IMR-90 (cell line): ENCODE measurements around the gene ARFGEF3. TPM values are rescaled to one million over a fixed set of nuclear protein-coding genes. Genes with fewer than 3 reads are reported as not detected.

Experiments
- ATAC-seq: fragments of 200-7000 bp; cut with Tn5 transposase; 2 replicates; pipeline ENCODE4 v1.9.1; 2020; ENCODE audit warnings: low read depth, mild to moderate bottlenecking, moderate library complexity
- BruUV-seq: library from RNA; stranded (reverse); fragments of 400-500 nt; replicated peaks from 2 replicates; lab custom pipeline; 2021; lab: Mats Ljungman, UMichigan
- CTCF ChIA-PET: fragments of 300-600 bp; formaldehyde crosslinking; extraction: SDS; loops from one replicate; lab custom pipeline; 2021; ENCODE audit warnings: antibody characterized with exemption; lab: Yijun Ruan, JAX
- POLR2A ChIA-PET: fragments of 300-600 bp; sonication (Branson Sonifier 250); formaldehyde crosslinking; loops from one replicate; lab custom pipeline; 2022; ENCODE audit warnings: antibody characterized with exemption; ENCODE audit not compliant: unreplicated experiment; lab: Charles Lee
- DNase-seq: peaks from one replicate; pipeline ENCODE4 v3.0.0; 2013
- H2AFZ ChIP-seq: replicated peaks from 2 replicates; pipeline ENCODE3; 2013; ENCODE audit warnings: low read length, mild to moderate bottlenecking; ENCODE audit not compliant: poor library complexity
- H2AK5ac ChIP-seq: 2 replicates; pipeline ENCODE4 v1.6.1; 2013; ENCODE audit warnings: low read depth, low read length, inconsistent platforms
- H2AK9ac ChIP-seq: replicated peaks from 2 replicates; pipeline ENCODE3; 2013; ENCODE audit warnings: mild to moderate bottlenecking, low read depth, low read length, moderate library complexity; ENCODE audit not compliant: poor library complexity
- H2BK120ac ChIP-seq: 2 replicates; pipeline ENCODE4 v1.6.1; 2013; ENCODE audit warnings: low read depth, low read length, inconsistent platforms
- H2BK15ac ChIP-seq: 3 replicates; pipeline ENCODE4 v1.6.1; 2013; ENCODE audit warnings: low read depth, low read length, inconsistent platforms
- H2BK20ac ChIP-seq: 2 replicates; pipeline ENCODE4 v1.6.1; 2013; ENCODE audit warnings: low read depth, mild to moderate bottlenecking, inconsistent platforms, low read length, moderate library complexity
- H2BK5ac ChIP-seq: 2 replicates; pipeline ENCODE4 v1.6.1; 2013; ENCODE audit warnings: mild to moderate bottlenecking, low read depth, low read length, inconsistent platforms; ENCODE audit not compliant: poor library complexity, severe bottlenecking
- H3K14ac ChIP-seq: replicated peaks from 2 replicates; pipeline ENCODE4 v1.6.1; 2013; ENCODE audit warnings: low read depth, low read length, inconsistent platforms
- H3K18ac ChIP-seq: 2 replicates; pipeline ENCODE4 v1.6.1; 2013; ENCODE audit warnings: low read depth, low read length, control low read depth
- H3K23ac ChIP-seq: 2 replicates; pipeline ENCODE4 v1.6.1; 2013; ENCODE audit warnings: low read depth, low read length, inconsistent platforms
- H3K27ac ChIP-seq: 2 replicates; pipeline ENCODE4 v1.5.1; 2013; ENCODE audit warnings: mild to moderate bottlenecking, control low read depth, low read length; ENCODE audit not compliant: insufficient read depth
- H3K27me3 ChIP-seq: 2 replicates; pipeline ENCODE4 v1.6.1; 2013; ENCODE audit warnings: low read length; ENCODE audit not compliant: control insufficient read depth, insufficient read depth
- H3K36me3 ChIP-seq: 2 replicates; pipeline ENCODE4 v1.6.1; 2013; ENCODE audit warnings: low read length, mixed read lengths; ENCODE audit not compliant: control insufficient read depth, insufficient read depth
- H3K4ac ChIP-seq: 2 replicates; pipeline ENCODE4 v1.6.1; 2013; ENCODE audit warnings: low read depth, low read length, inconsistent platforms
- H3K4me1 ChIP-seq: 2 replicates; pipeline ENCODE4 v1.6.1; 2013; ENCODE audit warnings: low read length, mixed read lengths; ENCODE audit not compliant: control insufficient read depth, insufficient read depth
- H3K4me2 ChIP-seq: 2 replicates; pipeline ENCODE4 v1.6.1; 2013; ENCODE audit warnings: low read depth, mild to moderate bottlenecking, control low read depth, low read length, moderate library complexity
- H3K4me3 ChIP-seq: 2 replicates; pipeline ENCODE4 v1.5.1; 2013; ENCODE audit warnings: low read depth, mild to moderate bottlenecking, control low read depth, low read length, moderate library complexity; ENCODE audit not compliant: insufficient read depth
- H3K56ac ChIP-seq: 2 replicates; pipeline ENCODE4 v1.6.1; 2013; ENCODE audit warnings: low read length, inconsistent platforms; ENCODE audit not compliant: insufficient read depth; ENCODE audit errors: extremely low read depth
- H3K79me1 ChIP-seq, 2 experiments: 2 replicates each; pipeline ENCODE4 v1.6.1; 2013; ENCODE audit warnings: low read length in 2 of 2, inconsistent platforms in 1 of 2, low read depth in 1 of 2
- H3K9ac ChIP-seq: 2 replicates; pipeline ENCODE4 v1.6.1; 2013; ENCODE audit warnings: low read depth, low read length, control low read depth
- H3K9me1 ChIP-seq: 2 replicates; pipeline ENCODE4 v1.6.1; 2013; ENCODE audit warnings: low read length, inconsistent platforms; ENCODE audit not compliant: insufficient read depth
- H3K9me3 ChIP-seq: 2 replicates; pipeline ENCODE4 v1.6.1; 2013; ENCODE audit warnings: low read length; ENCODE audit not compliant: control insufficient read depth, insufficient read depth
- H4K20me1 ChIP-seq: 2 replicates; pipeline ENCODE4 v1.6.1; 2013; ENCODE audit warnings: low read length, inconsistent platforms; ENCODE audit not compliant: insufficient read depth
- H4K5ac ChIP-seq: 2 replicates; pipeline ENCODE4 v1.6.1; 2013; ENCODE audit warnings: mild to moderate bottlenecking, low read depth, low read length, control low read depth
- H4K8ac ChIP-seq, 2 experiments: 2 replicates each; pipeline ENCODE4 v1.6.1; 2013; ENCODE audit warnings: low read depth in 2 of 2, low read length in 2 of 2, control low read depth in 1 of 2, inconsistent platforms in 1 of 2
- H4K91ac ChIP-seq: 2 replicates; pipeline ENCODE4 v1.6.1; 2013; ENCODE audit warnings: low read depth, low read length, inconsistent platforms; ENCODE audit not compliant: insufficient read depth
- BHLHE40 ChIP-seq: fragments of 150-350 bp; IDR thresholded peaks from 2 replicates; pipeline ENCODE4 v1.6.1; 2016; ENCODE audit warnings: mild to moderate bottlenecking, low read depth, low read length
- CEBPB ChIP-seq: IDR thresholded peaks from 2 replicates; pipeline ENCODE4 v1.6.1; 2012; ENCODE audit warnings: low read depth, low read length, improper control_type of control experiment
- USF2 ChIP-seq: fragments of 150-350 bp; IDR thresholded peaks from 2 replicates; pipeline ENCODE4 v1.6.1; 2017; ENCODE audit warnings: mild to moderate bottlenecking, antibody characterized with exemption, low read length, low read depth
- dilution Hi-C: fragments of 300-500 bp; cut with HindIII; formaldehyde crosslinking; loops from one replicate; pipeline ENCODE4 v1.14.3; 2018; ENCODE audit warnings: low sequenced_read_pairs; ENCODE audit not compliant: unreplicated experiment
- in situ Hi-C: fragments of 300-500 bp; cut with MboI; formaldehyde crosslinking; loops from 3 replicates; pipeline ENCODE4 v1.14.3; 2019; ENCODE audit warnings: low sequenced_read_pairs, inconsistent platforms, mixed read lengths
- intact Hi-C: fragments of 100-400 bp; cut with micrococcal nuclease; formaldehyde crosslinking; loops from 2 replicates; pipeline ENCODE4 v1.10.0; 2022
- polyA plus RNA-seq, 3 experiments: library from polyadenylated mRNA; depleted of rRNA; stranded (reverse); fragments of >200 nt; gene quantifications; 2 replicates each; pipeline ENCODE4 v1.2.3, GENCODE V29; 2012; ENCODE audit warnings: low replicate concordance in 1 of 3
- total RNA-seq: library from RNA; depleted of rRNA; stranded (reverse); fragments of >200 nt; gene quantifications from 2 replicates; pipeline ENCODE4 v1.2.3, GENCODE V29; 2012

Gene ARFGEF3
- total and polyA plus RNA-seq, 2 of the 4 experiments (the other 2 are of a cell fraction) = under 0.01 to 0.02 TPM

- no peak overlapping the region for H3K23ac ChIP-seq
- H3K4ac ChIP-seq = no peak overlapping the region
- CTCF ChIA-PET = interaction anchor here (0.8 kb wide), 1 partner anchor 17 kb away, joined by 3 read pairs; no protein-coding TSS in a partner anchor
- H3K14ac ChIP-seq = no peak overlapping the region
- H3K27ac ChIP-seq = no peak overlapping the region
- no peak overlapping the region for H3K18ac ChIP-seq
- no peak overlapping the region for H2BK15ac ChIP-seq
- peaks cover 9% of the 10 kb centered on the region for H3K27me3 ChIP-seq
- intact Hi-C loops = no loop called here
- in situ Hi-C loops = no loop called here
- no peaks in the 10 kb centered on the region for H3K36me3 ChIP-seq
- no peak overlapping the region for H3K56ac ChIP-seq
- H2BK5ac ChIP-seq = no peak overlapping the region
- no peak for TF ChIP-seq USF2
- peak; percentile 40 for TF ChIP-seq CEBPB
- no peak for TF ChIP-seq BHLHE40
- H3K4me3 ChIP-seq = no peak overlapping the region
- no peak overlapping the region for H3K9ac ChIP-seq
- dilution Hi-C loops = no loop called here
- H2BK120ac ChIP-seq = no peak overlapping the region
- no peak overlapping the region for H4K5ac ChIP-seq
- POLR2A ChIA-PET = no interaction called here
- BruUV-seq = no TSS peak
- ATAC-seq (no peak), DNase-seq (no peak)
- H3K9me3 ChIP-seq = no peaks in the 10 kb centered on the region
- H4K8ac ChIP-seq = no peak overlapping the region
- H2AK9ac ChIP-seq = no peak overlapping the region
- H2AFZ ChIP-seq = no peak overlapping the region
- no peak overlapping the region for H2BK20ac ChIP-seq
- H3K4me2 ChIP-seq = no peak overlapping the region
- H3K4me1 ChIP-seq = no peaks in the 10 kb centered on the region
- no peak overlapping the region for H4K91ac ChIP-seq
- no peak overlapping the region for H2AK5ac ChIP-seq
- H4K20me1 ChIP-seq = no peaks in the 10 kb centered on the region
- no peaks in the 10 kb centered on the region for H3K9me1 ChIP-seq
- H3K79me1 ChIP-seq = no peaks in the 10 kb centered on the region
Measured at GRCh38 chr6:138377042-138377441, 215.3 kb downstream of the ARFGEF3 start.
